ENCODE measurements around the gene OGDH.

The OGDH gene

GRCh38 chr7:44618045-44618444, 11.6 kb downstream of the OGDH start:
- in situ Hi-C loops (cut with MboI; ENCODE audit: low sequenced_read_pairs): no loop called here

- in situ Hi-C loops (cut with MboI; ENCODE audit: low sequenced_read_pairs): no loop called here
Observed at GRCh38 chr7:44618753-44619152, 12.3 kb downstream of the OGDH start.

- in situ Hi-C loops (cut with MboI; ENCODE audit: low sequenced_read_pairs): no loop called here
Observed at GRCh38 chr7:44621034-44621749, 14.8 kb downstream of the OGDH start.

GRCh38 chr7:44621750-44622103, 15.3 kb downstream of the OGDH start:
- in situ Hi-C loops (cut with MboI; ENCODE audit: low sequenced_read_pairs): no loop called here

GRCh38 chr7:44622342-44623151, 16.1 kb downstream of the OGDH start:
- in situ Hi-C loops (cut with MboI; ENCODE audit: low sequenced_read_pairs): no loop called here

GRCh38 chr7:44624318-44624717, 17.9 kb downstream of the OGDH start:
- in situ Hi-C loops (cut with MboI; ENCODE audit: low sequenced_read_pairs): no loop called here

GRCh38 chr7:44625526-44626471, 19.4 kb downstream of the OGDH start:
- in situ Hi-C loops (cut with MboI; ENCODE audit: low sequenced_read_pairs): no loop called here

GRCh38 chr7:44626620-44627019, 20.2 kb downstream of the OGDH start:
- in situ Hi-C loops (cut with MboI; ENCODE audit: low sequenced_read_pairs): no loop called here

- in situ Hi-C loops (cut with MboI; ENCODE audit: low sequenced_read_pairs): no loop called here
Observed at GRCh38 chr7:44629829-44630522, 23.5 kb downstream of the OGDH start.

GRCh38 chr7:44630792-44631457, 24.5 kb downstream of the OGDH start:
- in situ Hi-C loops (cut with MboI; ENCODE audit: low sequenced_read_pairs): no loop called here

- in situ Hi-C loops (cut with MboI; ENCODE audit: low sequenced_read_pairs): no loop called here
Observed at GRCh38 chr7:44631458-44632115, 25.2 kb downstream of the OGDH start.

GRCh38 chr7:44632196-44632595, 25.8 kb downstream of the OGDH start:
- in situ Hi-C loops (cut with MboI; ENCODE audit: low sequenced_read_pairs): no loop called here

- in situ Hi-C loops (cut with MboI; ENCODE audit: low sequenced_read_pairs): no loop called here
Observed at GRCh38 chr7:44633254-44634186, 27.1 kb downstream of the OGDH start.

GRCh38 chr7:44634187-44634838, 27.9 kb downstream of the OGDH start:
- in situ Hi-C loops (cut with MboI; ENCODE audit: low sequenced_read_pairs): no loop called here

GRCh38 chr7:44634839-44635591, 28.6 kb downstream of the OGDH start:
- in situ Hi-C loops (cut with MboI; ENCODE audit: low sequenced_read_pairs): no loop called here

GRCh38 chr7:44636041-44636584, 29.7 kb downstream of the OGDH start:
- in situ Hi-C loops (cut with MboI; ENCODE audit: low sequenced_read_pairs): no loop called here

- in situ Hi-C loops (cut with MboI; ENCODE audit: low sequenced_read_pairs): no loop called here
Observed at GRCh38 chr7:44636926-44637325, 30.5 kb downstream of the OGDH start.

All from hTERT RPE-1 (cell line).